HG02852 (cell line): ENCODE data around the gene TICAM2.

Experiments
- ATAC-seq: cut with Tn5 transposase; IDR thresholded peaks from one replicate; pipeline ENCODE4 v1.9.1; 2021; ENCODE audit warnings: mild to moderate bottlenecking, moderate library complexity; ENCODE audit not compliant: unreplicated experiment

The TICAM2 gene

GRCh38 chr5:115573133-115573532 is 29.1 kb downstream of the TICAM2 start:
- ATAC-seq, result no peak

DNA sequence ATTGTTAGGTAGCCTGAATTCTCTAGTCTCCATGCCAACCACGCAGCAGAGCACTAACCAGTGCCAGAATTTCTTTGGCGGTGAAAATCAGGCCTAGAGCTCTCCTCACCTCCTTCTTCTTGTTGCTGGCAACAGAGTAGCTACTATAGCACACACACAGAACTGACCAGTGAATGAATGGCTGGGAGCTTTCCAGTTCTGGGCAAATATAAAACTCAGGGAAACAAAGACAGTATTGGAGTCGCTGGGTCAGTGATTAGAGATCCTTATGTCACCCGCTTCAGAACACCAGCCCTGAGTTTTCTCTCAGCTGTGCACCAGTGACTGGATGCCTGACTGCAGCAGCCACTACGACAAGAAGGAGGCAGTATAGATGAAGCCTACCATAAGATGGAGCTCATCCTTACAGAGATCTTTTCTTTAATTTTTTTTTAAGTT is 30.8 kb downstream of the TICAM2 start:
- ATAC-seq, result no peak

- ATAC-seq, result no peak
Observed at GRCh38 chr5:115568668-115569067, 33.6 kb downstream of the TICAM2 start.

DNA sequence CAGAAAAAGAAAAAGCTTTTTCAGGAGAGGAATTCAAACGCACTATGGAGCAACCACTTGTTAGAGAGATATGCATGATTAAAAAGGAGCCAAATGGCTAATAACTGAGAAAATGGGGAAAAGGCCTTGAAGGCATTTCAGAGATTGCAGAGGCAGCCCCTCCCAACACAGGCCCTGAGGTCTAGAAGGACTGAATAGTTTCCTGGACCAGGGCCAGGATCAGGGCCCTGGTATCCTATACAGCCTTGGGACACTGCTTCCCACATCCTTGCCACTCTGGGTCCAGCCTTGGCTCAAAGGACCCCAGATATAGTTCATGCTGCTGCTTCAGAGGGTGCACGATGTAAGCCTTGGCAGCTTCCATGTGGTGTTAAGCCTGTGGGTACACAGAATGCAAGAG is 37.0 kb downstream of the TICAM2 start:
- no peak for ATAC-seq

DNA sequence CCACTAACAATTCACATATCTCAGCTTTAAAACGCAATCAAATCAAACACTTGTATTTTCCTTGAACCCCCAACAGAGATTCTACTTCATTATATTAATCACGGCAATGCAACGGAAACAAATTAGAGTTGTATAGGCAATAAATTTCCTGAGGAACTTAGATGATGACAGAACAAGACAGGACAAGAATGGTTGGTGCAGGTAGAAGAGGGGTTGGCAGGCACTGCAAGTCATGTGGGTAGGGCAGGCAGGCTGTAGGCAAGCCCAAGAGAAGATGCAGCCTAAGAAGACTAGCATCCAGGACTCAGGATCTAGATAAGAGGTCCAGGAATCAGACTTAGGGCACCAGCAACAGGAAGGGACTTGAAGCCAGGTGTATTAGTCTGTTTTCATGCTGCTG is 41.1 kb downstream of the TICAM2 start:
- no peak for ATAC-seq

DNA sequence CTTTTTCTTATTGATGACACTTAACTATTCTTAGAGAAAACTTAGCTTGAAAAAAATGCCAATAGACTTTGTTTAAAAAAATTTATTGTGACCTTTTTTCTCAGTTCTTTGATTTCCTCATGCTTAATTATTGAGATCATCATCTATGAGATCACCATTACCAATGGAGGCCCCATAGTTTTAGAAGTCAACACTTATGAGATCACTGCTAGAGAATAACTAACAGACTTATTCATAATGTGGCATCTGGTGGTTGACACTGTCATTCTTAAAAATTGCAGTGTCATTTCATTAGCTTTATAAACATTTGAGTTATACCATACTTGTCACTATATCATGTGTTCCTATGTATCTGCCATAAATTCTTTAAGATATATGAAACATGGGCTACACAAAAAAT is 42.8 kb downstream of the TICAM2 start:
- ATAC-seq, result no peak

- no peak for ATAC-seq
Observed at GRCh38 chr5:115558388-115558956, 43.8 kb downstream of the TICAM2 start.

DNA sequence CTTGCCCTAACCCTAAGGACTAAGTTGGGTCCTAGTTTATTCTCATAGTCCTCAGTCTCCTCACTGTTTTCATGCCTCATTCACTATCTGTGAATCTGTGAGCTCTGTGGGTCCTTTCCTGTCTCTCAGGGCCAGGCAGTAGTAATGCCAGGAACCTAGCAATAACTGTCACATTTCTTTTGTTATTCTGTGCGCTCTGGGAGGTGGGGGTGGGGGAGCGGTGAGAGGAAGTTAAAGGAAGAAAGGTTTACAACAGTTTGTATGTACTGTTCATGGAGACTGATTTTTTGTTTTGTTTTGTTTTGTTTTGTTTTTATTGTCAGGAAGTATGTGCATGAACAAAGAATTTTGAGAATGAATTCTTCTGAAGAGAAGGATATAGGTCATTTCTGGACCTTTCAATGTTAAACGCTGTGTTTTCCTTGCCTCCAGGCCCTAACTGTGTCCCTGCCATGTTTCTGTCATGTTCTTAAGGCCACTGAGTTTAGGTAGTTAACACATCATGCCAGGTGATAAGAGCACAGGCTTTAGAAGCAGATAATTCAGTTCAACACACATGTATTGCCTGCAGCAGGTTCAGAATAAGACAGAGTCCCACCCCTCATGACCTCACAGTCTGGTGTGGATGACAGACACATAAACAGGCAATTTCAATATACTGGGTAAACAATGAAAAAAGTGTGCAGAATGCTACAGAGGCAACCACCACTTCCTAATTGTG is 44.5 kb downstream of the TICAM2 start:
- ATAC-seq, result no peak

DNA sequence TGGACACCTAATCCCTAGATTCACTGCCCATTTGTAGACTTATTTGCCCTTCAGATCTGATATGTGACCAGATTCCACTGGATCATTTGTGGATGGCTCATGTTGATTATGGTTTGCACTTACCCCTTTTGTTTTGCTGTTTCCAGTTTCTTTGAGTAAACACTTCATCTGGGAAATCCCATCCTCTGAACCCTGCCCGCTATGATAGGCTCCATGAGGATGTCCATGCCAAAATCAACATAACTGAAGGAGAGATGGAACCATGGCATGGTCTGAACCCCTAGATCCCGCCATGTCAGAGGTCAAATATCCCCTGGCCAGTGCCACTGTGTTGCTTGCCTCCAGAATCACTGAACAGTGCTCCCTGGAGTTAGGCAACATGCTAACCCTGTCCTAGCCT is 46.0 kb downstream of the TICAM2 start:
- ATAC-seq, result no peak

DNA sequence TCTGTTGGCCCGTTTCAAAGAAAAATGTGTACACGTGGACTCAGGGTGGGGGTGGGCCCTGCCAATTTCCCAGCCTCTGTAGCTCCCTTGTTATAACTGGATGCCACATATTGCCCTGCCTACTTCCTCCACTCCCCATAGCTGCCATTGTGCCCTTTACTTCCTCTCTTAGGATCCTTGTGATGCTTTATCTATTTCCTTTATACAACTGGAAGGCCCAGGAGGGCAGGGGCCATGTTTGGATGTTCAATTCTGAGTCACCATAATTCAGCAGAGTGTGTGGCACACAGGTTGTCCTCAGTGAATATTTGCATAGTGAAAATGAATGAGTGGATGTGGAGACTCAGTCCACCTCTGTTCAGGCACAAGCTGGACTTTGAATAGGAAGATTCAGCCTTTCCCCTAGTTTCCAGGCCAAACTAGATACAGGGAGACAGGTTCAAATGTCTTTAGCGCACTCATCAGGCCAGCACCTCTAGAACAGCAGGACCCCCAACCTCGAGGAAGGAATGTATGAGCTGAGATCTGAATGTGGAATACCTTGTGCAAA is 47.1 kb downstream of the TICAM2 start:
- no peak for ATAC-seq

DNA sequence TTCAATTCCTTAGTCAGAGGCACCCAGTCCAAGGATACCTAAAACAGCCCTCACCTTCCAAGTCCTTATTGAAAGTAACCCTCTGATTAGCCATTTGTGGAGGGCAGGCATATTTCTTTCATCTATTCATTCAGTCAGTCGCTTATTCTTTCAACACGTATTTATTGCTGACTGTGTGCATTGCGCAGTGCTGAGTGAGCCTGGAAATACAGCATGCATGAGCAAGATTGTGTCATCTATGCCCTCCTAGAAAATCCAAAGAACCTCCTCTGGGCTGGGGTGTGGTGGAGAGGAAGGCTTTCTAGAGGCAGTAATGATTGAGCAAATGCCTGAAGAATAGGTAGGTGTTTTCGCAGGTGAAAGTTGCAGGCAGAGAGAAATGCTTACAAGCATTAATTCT is 49.2 kb downstream of the TICAM2 start:
- ATAC-seq, result no peak

DNA sequence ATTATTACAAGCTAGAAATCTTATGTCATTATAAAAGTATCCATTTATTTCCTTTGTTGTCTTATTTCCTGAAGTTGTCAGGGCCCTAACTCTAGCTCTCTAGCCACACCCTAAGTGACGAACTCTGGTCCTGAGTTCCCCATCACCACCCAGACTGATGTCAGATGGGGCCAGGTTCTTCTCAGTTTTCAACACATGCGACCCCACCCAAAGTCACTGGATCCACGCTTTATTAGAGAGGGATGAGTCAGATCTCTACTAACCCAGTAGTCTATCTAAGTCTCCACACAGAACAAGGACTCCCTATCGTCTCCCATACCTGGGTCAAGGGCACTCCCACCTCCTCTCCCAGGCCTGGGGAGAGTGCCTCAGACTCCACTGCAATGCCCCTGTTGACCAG is 50.9 kb downstream of the TICAM2 start:
- ATAC-seq, result peak; percentile 43

DNA sequence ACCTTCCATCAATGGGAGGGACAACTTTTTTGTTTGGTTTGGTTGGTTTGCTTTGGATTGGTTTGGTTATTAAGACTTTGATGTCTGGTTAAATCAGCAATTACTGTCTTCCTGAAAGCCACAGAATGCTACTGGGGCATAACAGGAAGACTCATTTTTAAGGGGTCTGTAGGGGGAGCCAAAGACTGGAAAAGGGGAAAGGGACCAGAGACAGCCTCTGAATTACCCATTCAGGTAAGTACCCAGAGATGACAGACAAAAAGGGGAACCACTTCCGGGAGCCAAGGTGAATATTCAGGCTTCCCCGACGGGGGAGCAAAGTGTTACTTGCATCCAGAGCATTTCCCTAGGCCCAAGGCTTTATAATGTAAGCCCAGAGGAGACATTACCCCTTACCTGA is 53.1 kb downstream of the TICAM2 start:
- no peak for ATAC-seq

DNA sequence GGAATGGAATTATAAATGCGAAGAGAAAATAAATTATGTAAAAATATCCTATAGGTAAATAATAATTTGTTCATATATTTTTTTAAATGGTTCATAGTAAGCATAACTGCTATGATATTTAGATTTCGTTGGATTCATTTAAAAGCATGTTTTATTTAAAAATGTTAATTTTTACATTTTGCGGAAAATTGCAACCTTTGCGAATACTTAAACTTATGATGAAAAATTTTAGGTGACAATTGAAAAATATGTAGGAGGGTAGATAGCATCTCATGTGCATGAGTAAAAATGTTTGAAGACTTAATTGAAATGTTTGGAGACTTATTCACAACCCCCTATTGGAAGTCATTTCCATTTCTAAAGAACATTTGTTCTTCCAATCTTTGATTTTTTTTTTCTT is 53.6 kb downstream of the TICAM2 start:
- ATAC-seq, result no peak

GRCh38 chr5:115545351-115545882 is 56.9 kb downstream of the TICAM2 start:
- ATAC-seq, result no peak

- ATAC-seq, result peak; percentile 96
Observed at GRCh38 chr5:115544436-115545350, 57.6 kb downstream of the TICAM2 start, which contains the start of gene FEM1C. TSS of gene FEM1C (minus strand) at chr5:115544775. CDS start at chr5:115543493, 1,282 bp downstream.

- ATAC-seq, result peak; percentile 5
Observed at GRCh38 chr5:115544043-115544435, 58.2 kb downstream of the TICAM2 start.

DNA sequence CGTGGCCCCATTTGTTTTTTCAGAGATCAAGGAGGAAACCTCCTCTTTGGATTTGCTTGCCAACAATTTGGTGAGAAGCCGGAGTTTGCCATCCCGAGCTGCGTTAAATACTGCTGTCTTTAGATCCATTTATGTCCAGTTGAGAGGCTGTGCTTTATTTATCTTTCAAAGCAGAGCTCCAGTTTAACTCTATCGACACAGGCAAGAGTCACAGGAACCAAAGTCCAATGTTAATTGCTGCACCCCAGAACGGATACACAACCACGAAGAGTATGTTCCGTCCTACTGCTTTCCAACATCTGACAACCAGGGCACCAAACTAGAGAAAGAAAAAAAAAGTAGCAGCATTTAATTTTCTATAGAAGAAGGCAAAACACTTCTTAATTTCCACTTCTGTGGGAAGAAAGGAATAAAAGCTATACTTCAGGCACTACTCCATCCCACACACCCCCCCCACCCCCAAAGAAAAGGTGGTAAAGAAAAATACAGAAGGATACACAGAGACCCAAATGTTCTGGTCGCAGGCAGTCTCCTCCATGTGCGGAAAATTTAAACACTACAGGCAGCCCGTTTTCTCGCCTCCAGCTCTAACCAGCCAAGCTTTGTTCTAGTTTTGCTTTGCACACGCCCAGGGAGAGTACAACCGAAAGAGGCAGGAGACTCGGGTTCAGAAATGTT is 58.8 kb downstream of the TICAM2 start:
- ATAC-seq, result peak; percentile 35

DNA sequence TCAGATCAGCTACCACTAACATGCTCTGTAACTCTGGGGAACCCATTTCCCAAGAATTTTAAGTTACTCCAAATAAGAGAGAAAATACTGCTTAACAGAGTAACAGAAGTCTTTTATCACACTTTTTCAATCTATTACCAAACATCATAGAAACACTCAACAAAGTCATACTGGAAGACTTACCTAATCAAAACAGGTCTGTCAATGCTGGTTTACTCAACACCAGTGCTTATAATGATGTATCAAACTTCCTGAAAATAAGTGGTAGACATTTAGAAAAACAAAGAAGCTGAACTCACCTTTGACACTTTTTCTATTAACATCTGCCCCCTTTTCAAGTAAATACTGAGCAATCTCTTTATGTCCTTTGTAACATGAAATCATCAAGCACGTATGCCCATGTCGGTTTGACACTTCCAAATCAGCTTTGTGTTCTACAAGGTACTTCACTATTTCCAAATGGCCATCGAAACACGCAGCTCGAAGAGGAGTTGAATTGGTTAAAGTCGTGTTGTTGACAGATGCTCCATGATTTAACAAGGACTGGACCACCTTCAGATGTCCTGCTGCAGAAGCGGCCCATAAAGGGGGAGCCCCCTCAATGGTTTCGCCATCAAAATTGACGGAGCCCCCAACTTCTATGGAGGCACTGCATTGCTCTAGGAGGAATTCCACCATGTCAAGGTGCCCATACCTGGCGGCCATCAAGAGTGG is 59.5 kb downstream of the TICAM2 start:
- ATAC-seq, result no peak

- ATAC-seq, result no peak
Observed at GRCh38 chr5:115542086-115542485, 60.2 kb downstream of the TICAM2 start.
